ENCODE measurements around the gene PBX1. TPM values are rescaled to one million over a fixed set of nuclear protein-coding genes. Genes with fewer than 3 reads are reported as not detected.
A peak's percentile ranks its signal among the peaks of the same experiment; 100 is the strongest.

PBX1 gene
- total RNA-seq, 1 experiment from 2014 or later = 9.8 TPM

DNA sequence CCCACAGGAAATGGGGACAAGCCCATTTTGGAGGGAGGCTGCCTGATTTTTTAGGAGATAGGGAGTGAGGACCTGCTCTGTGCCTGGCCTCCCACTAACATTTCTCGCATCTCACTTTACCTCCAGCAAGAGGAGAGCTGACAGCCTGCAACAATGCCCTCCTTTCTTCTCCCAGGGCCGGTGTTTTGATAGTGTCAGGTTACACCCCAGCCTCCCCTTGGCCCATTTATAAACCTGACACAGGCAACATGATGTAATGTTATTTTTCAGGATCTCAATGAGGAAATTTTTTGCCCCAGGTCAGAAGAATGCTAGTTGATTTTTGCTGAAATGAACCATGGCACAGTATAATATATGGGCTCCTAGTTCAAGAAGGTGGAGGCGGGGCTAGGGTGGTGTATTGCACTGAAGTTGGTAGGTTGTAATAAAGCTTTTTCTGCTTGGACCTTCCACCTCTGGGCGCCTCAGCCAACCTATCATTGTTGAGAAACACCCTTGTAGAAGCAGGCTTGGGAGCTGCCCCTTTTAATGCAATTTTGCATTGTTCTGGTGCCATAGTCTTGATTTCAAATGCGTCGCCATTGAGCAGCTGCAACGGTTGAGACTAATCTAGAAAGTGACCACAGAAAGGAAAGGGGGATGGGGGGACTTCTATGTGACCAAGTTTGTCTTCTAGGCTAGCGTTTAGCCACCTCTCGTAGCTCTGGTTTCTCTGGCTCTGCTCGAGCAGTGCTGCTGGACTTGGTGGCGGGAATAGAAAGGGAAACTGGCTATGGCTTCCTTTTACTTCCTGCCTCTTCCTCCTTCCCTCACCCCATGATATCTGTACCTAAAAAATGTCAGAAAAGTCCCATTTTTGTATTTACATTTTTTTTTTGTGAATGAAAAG is 53.0 kb downstream of the PBX1 start:
- peak overlapping the region; percentile 51 for H3K27ac ChIP-seq (ENCODE audit: low read length)
- no peaks in the 10 kb centered on the region for H3F3A ChIP-seq (ENCODE audit: low read length, unreplicated experiment)
- H3K4me3 ChIP-seq (ENCODE audit: low read length) = peak overlapping the region; percentile 8; the same call in 1 of the 2 replicates
- no peaks in the 10 kb centered on the region for H3K9me2 ChIP-seq (replicated peaks; ENCODE audit: low read length)
- BruUV-seq (replicated peaks) = no TSS peak
- ChIA-PET POLR2A (ENCODE audit: unreplicated experiment) (interaction anchor here (0.7 kb wide), 1 partner anchor 38 kb away, joined by 6 read pairs; no protein-coding TSS in a partner anchor), CTCF (interaction anchor here (0.6 kb wide), 1 partner anchor 175 kb away, joined by 4 read pairs; no protein-coding TSS in a partner anchor)
- H3K9me3 ChIP-seq (ENCODE audit: low read length) = no peaks in the 10 kb centered on the region
- H3K9ac ChIP-seq (ENCODE audit: low read length) = no peak overlapping the region
- ATAC-seq (peak; percentile 94), DNase-seq (peak; percentile 93)
- no peaks in the 10 kb centered on the region for H4K20me1 ChIP-seq (ENCODE audit: low read length)
- TF ChIP-seq CTCF (conservative IDR thresholded peaks at IDR 0.05; ENCODE audit: low read depth, low read length) (no peak), EZH2 (IDR thresholded peaks at IDR 0.05; ENCODE audit: low read length, unreplicated experiment) (no peak), EZH2phosphoT487 (IDR thresholded peaks at IDR 0.05; ENCODE audit: borderline replicate concordance, low read length) (no peak)
- no peaks in the 10 kb centered on the region for H3K36me3 ChIP-seq (ENCODE audit: low read depth, low read length)
- no peaks in the 10 kb centered on the region for H3K79me2 ChIP-seq (ENCODE audit: low read length)
- intact Hi-C loops (cut with micrococcal nuclease) = loop anchor here (1.0 to 10.0 kb wide), 7 partner anchors 10 to 1077 kb away; partner anchors contain the start of gene PBX1
- H2AFZ ChIP-seq (ENCODE audit: low read length) = no peak overlapping the region; the same call in 1 of the 2 replicates
- peak overlapping the region; percentile 79 for H3K4me2 ChIP-seq (ENCODE audit: low read length)
- peaks cover 25% of the 10 kb centered on the region for H3K4me1 ChIP-seq (ENCODE audit: insufficient read depth, low read length)
- H3K27me3 ChIP-seq (ENCODE audit: low read length) = no peaks in the 10 kb centered on the region

- CTCF ChIA-PET = no interaction called here
- no peak for TF ChIP-seq CTCF (conservative IDR thresholded peaks at IDR 0.05; ENCODE audit: low read depth, low read length)
- no peak for TF ChIP-seq EZH2phosphoT487 (IDR thresholded peaks at IDR 0.05; ENCODE audit: borderline replicate concordance, low read length)
- TF ChIP-seq EZH2 (IDR thresholded peaks at IDR 0.05; ENCODE audit: low read length, unreplicated experiment) = no peak
- peaks cover 25% of the 10 kb centered on the region for H3K4me1 ChIP-seq (ENCODE audit: insufficient read depth, low read length)
Measured at GRCh38 chr1:164613176-164613575, 54.2 kb downstream of the PBX1 start.

More at GRCh38 chr1:164613176-164613575, 54.2 kb downstream of the PBX1 start:
- H3K36me3 ChIP-seq (ENCODE audit: low read depth, low read length) = no peaks in the 10 kb centered on the region
- peak overlapping the region; percentile 79 for H3K4me2 ChIP-seq (ENCODE audit: low read length)
- H2AFZ ChIP-seq (ENCODE audit: low read length) = peak overlapping the region; percentile 56
- H3F3A ChIP-seq (ENCODE audit: low read length, unreplicated experiment) = no peaks in the 10 kb centered on the region
- H3K27me3 ChIP-seq (ENCODE audit: low read length) = no peaks in the 10 kb centered on the region
- H3K9me2 ChIP-seq (replicated peaks; ENCODE audit: low read length) = no peaks in the 10 kb centered on the region
- H3K79me2 ChIP-seq (ENCODE audit: low read length) = no peaks in the 10 kb centered on the region
- POLR2A ChIA-PET (ENCODE audit: unreplicated experiment) = interaction anchor here (1.2 kb wide), 1 partner anchor 55 kb away, joined by 4 read pairs; the partner anchor contains the start of gene PBX1
- H3K4me3 ChIP-seq (ENCODE audit: low read length) = no peak overlapping the region
- DNase-seq = peak; percentile 86
- no peaks in the 10 kb centered on the region for H4K20me1 ChIP-seq (ENCODE audit: low read length)
- intact Hi-C loops (cut with micrococcal nuclease) = loop anchor here (2.0 to 10.0 kb wide), 6 partner anchors 44 to 1078 kb away; partner anchors contain the start of gene PBX1
- 0 out of 2 replicates have a peak overlapping the region, but pooled peaks have one; percentile 30 for H3K27ac ChIP-seq (ENCODE audit: low read length)
- no peak overlapping the region for H3K9ac ChIP-seq (ENCODE audit: low read length)
- ATAC-seq = peak; percentile 70
- H3K9me3 ChIP-seq (ENCODE audit: low read length) = no peaks in the 10 kb centered on the region
- BruUV-seq (replicated peaks) = no TSS peak
